Bronchial epithelial cell (primary cell): ENCODE data around the gene FAF2. TPM values are rescaled to one million over a fixed set of nuclear protein-coding genes. Genes with fewer than 3 reads are reported as not detected.

Source experiments
- DNase-seq: peaks from one replicate; pipeline ENCODE4 v3.0.0-alpha.2; 2010; ENCODE audit warnings: low read depth
- FAIRE-seq: peaks from 2 replicates; lab custom pipeline; 2011; peaks lifted over from hg19 to GRCh38; lab: Jason Lieb, UNC
- H3K27me3 ChIP-seq: 2 replicates; pipeline ENCODE4 v1.5.1; 2011; ENCODE audit warnings: low read length; ENCODE audit not compliant: control insufficient read depth, insufficient read depth
- H3K36me3 ChIP-seq: 2 replicates; pipeline ENCODE4 v1.5.1; 2011; ENCODE audit warnings: low read length; ENCODE audit not compliant: control insufficient read depth, insufficient read depth
- H3K4me3 ChIP-seq: 2 replicates; pipeline ENCODE4 v1.5.1; 2011; ENCODE audit warnings: mild to moderate bottlenecking, low read depth, low read length, control low read depth
- CTCF ChIP-seq: IDR thresholded peaks from 2 replicates; pipeline ENCODE4 v1.5.1; 2011; ENCODE audit warnings: mild to moderate bottlenecking, moderate library complexity, low read length, control low read depth, inconsistent platforms; ENCODE audit not compliant: insufficient read depth, severe bottlenecking
- total RNA-seq: library from RNA; depleted of rRNA; stranded (reverse); fragments of >200 nt; gene quantifications from 2 replicates; pipeline ENCODE4 v1.2.1, GENCODE V29; 2014

FAF2 gene
- 34.8 and 46.9 TPM in 2 replicates for total RNA-seq

- FAIRE-seq (no peak), DNase-seq (peak; percentile 97)
- Histone ChIP-seq H3K4me3 (peak within 1 kb of the TSS; percentile 92), H3K36me3 (no peaks in the 10 kb centered on the region), H3K27me3 (no peaks in the 10 kb centered on the region)
- peak; percentile 97 for TF ChIP-seq CTCF
These were observed at the start of gene FAF2 for GRCh38 chr5:176447978-176448608. Gene FAF2, plus strand, starts transcription at chr5:176448385. Its CDS starts 23 bp downstream, at chr5:176448408.

GRCh38 chr5:176400382-176401156 lies 47.6 kb upstream of the FAF2 start:
- DNase-seq (peak; percentile 53), FAIRE-seq (no peak)
- peaks cover 23% of the 10 kb centered on the region for H3K36me3 ChIP-seq
- H3K4me3 ChIP-seq: no peak overlapping the region
- H3K27me3 ChIP-seq: no peaks in the 10 kb centered on the region
- no peak for TF ChIP-seq CTCF

GRCh38 chr5:176401281-176402205 lies 46.6 kb upstream of the FAF2 start:
- Histone ChIP-seq H3K4me3 (no peak overlapping the region), H3K36me3 (peaks cover 18% of the 10 kb centered on the region), H3K27me3 (no peaks in the 10 kb centered on the region)
- DNase-seq: no peak
- no peak for FAIRE-seq
- TF ChIP-seq CTCF: no peak

- no peak for DNase-seq
- H3K27me3 ChIP-seq: no peaks in the 10 kb centered on the region
- TF ChIP-seq CTCF: peak; percentile 19
- H3K36me3 ChIP-seq: peaks cover 19% of the 10 kb centered on the region
- H3K4me3 ChIP-seq: no peak overlapping the region
- FAIRE-seq: no peak
These were observed 42.3 kb upstream of the FAF2 start for GRCh38 chr5:176405656-176406435.

- Histone ChIP-seq H3K27me3 (no peaks in the 10 kb centered on the region), H3K4me3 (no peak overlapping the region), H3K36me3 (peaks cover 19% of the 10 kb centered on the region)
- FAIRE-seq (peak; percentile 93), DNase-seq (no peak)
- TF ChIP-seq CTCF: no peak
These were observed 41.6 kb upstream of the FAF2 start for GRCh38 chr5:176406436-176407052.
